H9 (cell line): ENCODE measurements around the gene PTPRC. TPM values are rescaled to one million over a fixed set of nuclear protein-coding genes. Genes with fewer than 3 reads are reported as not detected.

ENCODE experiments used
- DNase-seq: peaks from one replicate; pipeline ENCODE4 v3.0.0-alpha.2; 2017
- H2AFZ ChIP-seq: one replicate; pipeline ENCODE4 v1.6.1; 2013; ENCODE audit warnings: mild to moderate bottlenecking, low read length, control low read depth, moderate library complexity
- H2AK5ac ChIP-seq: 2 replicates; pipeline ENCODE4 v1.6.1; 2013; ENCODE audit warnings: low read length, control low read depth, mixed read lengths; ENCODE audit not compliant: insufficient read length
- H2BK120ac ChIP-seq: one replicate; pipeline ENCODE4 v1.6.1; 2013; ENCODE audit warnings: low read depth, mild to moderate bottlenecking, low read length, control low read depth, inconsistent platforms; ENCODE audit not compliant: poor library complexity, severe bottlenecking
- H2BK12ac ChIP-seq: 2 replicates; pipeline ENCODE4 v1.6.1; 2013; ENCODE audit warnings: low read length, control low read depth, mixed read lengths, low read depth; ENCODE audit not compliant: insufficient read length
- H2BK15ac ChIP-seq: 2 replicates; pipeline ENCODE4 v1.6.1; 2013; ENCODE audit warnings: low read depth, low read length, control low read depth
- H2BK20ac ChIP-seq: one replicate; pipeline ENCODE4 v1.6.1; 2013; ENCODE audit warnings: low read depth, mild to moderate bottlenecking, low read length, control low read depth, inconsistent platforms; ENCODE audit not compliant: poor library complexity, severe bottlenecking
- H2BK5ac ChIP-seq: 2 replicates; pipeline ENCODE4 v1.6.1; 2013; ENCODE audit warnings: low read length, control low read depth, mixed read lengths; ENCODE audit not compliant: insufficient read length
- H3K14ac ChIP-seq: 2 replicates; pipeline ENCODE4 v1.6.1; 2013; ENCODE audit warnings: low read length, control low read depth; ENCODE audit not compliant: insufficient read depth
- H3K18ac ChIP-seq: 2 replicates; pipeline ENCODE4 v1.6.1; 2013; ENCODE audit warnings: low read depth, mild to moderate bottlenecking, mixed read lengths, low read length, control low read depth; ENCODE audit not compliant: insufficient read length
- H3K23ac ChIP-seq: 2 replicates; pipeline ENCODE4 v1.6.1; 2013; ENCODE audit warnings: low read length, control low read depth, mixed read lengths, low read depth; ENCODE audit not compliant: insufficient read length
- H3K23me2 ChIP-seq: 2 replicates; pipeline ENCODE4 v1.6.1; 2013; ENCODE audit warnings: low read depth, mild to moderate bottlenecking, mixed read lengths, low read length, control low read depth; ENCODE audit not compliant: insufficient read length, poor library complexity, severe bottlenecking
- H3K27ac ChIP-seq: 2 replicates; pipeline ENCODE4 v1.5.1; 2013; ENCODE audit warnings: low read length, control low read depth, mixed read lengths, low read depth; ENCODE audit not compliant: insufficient read length
- H3K27me3 ChIP-seq: 2 replicates; pipeline ENCODE4 v1.6.1; 2013; ENCODE audit warnings: low read length, control low read depth, inconsistent platforms; ENCODE audit not compliant: insufficient read depth
- H3K4ac ChIP-seq: 2 replicates; pipeline ENCODE4 v1.6.1; 2013; ENCODE audit warnings: low read depth, mild to moderate bottlenecking, control low read depth, inconsistent platforms, low read length, moderate library complexity
- H3K4me1 ChIP-seq: 2 replicates; pipeline ENCODE4 v1.6.1; 2013; ENCODE audit warnings: low read length, control low read depth, inconsistent platforms; ENCODE audit not compliant: insufficient read depth
- H3K4me2 ChIP-seq: 2 replicates; pipeline ENCODE4 v1.6.1; 2013; ENCODE audit warnings: low read length, control low read depth, mixed read lengths; ENCODE audit not compliant: insufficient read length, insufficient read depth
- H3K56ac ChIP-seq: 2 replicates; pipeline ENCODE4 v1.6.1; 2013; ENCODE audit warnings: low read depth, mild to moderate bottlenecking, mixed read lengths, low read length, control low read depth; ENCODE audit not compliant: insufficient read length
- H3K79me1 ChIP-seq: 2 replicates; pipeline ENCODE4 v1.6.1; 2013; ENCODE audit warnings: low read depth, mild to moderate bottlenecking, moderate library complexity, low read length, control low read depth, inconsistent platforms; ENCODE audit not compliant: insufficient read depth, poor library complexity, severe bottlenecking
- H3K79me2 ChIP-seq: 2 replicates; pipeline ENCODE4 v1.6.1; 2013; ENCODE audit warnings: low read length, control low read depth, inconsistent platforms; ENCODE audit not compliant: insufficient read depth
- H3K9ac ChIP-seq: 2 replicates; pipeline ENCODE4 v1.6.1; 2013; ENCODE audit warnings: low read length, control low read depth, mixed read lengths; ENCODE audit not compliant: insufficient read length; ENCODE audit errors: extremely low read depth
- H3K9me3 ChIP-seq: one replicate; pipeline ENCODE4 v1.6.1; 2013; ENCODE audit warnings: low read depth, low read length, inconsistent platforms; ENCODE audit not compliant: control insufficient read depth
- H3T11ph ChIP-seq: one replicate; pipeline ENCODE4 v1.6.1; 2013; ENCODE audit warnings: mild to moderate bottlenecking, low read length, control low read depth, inconsistent platforms
- H4K20me1 ChIP-seq: one replicate; pipeline ENCODE4 v1.6.1; 2013; ENCODE audit not compliant: control insufficient read depth, insufficient read length, insufficient read depth
- H4K5ac ChIP-seq: 2 replicates; pipeline ENCODE4 v1.6.1; 2013; ENCODE audit warnings: low read depth, mild to moderate bottlenecking, mixed read lengths, low read length, control low read depth; ENCODE audit not compliant: insufficient read length
- H4K8ac ChIP-seq: replicated peaks from 2 replicates; pipeline ENCODE4 v1.6.1; 2013; ENCODE audit warnings: low read length, control low read depth, mixed read lengths, low read depth; ENCODE audit not compliant: insufficient read length
- H4K91ac ChIP-seq: 2 replicates; pipeline ENCODE4 v1.6.1; 2013; ENCODE audit warnings: low read depth, mild to moderate bottlenecking, moderate library complexity, mixed read lengths, low read length, control low read depth; ENCODE audit not compliant: insufficient read length
- H3K27ac Mint-ChIP-seq, 3 experiments: 2 replicates in 2 of 3; 3 replicates in 1 of 3; pipeline ENCODE4 v1.8.0; 2020 to 2021; ENCODE audit warnings: mixed read lengths in 3 of 3, mild to moderate bottlenecking in 1 of 3, moderate library complexity in 1 of 3
- H3K27me3 Mint-ChIP-seq: 2 replicates; pipeline ENCODE4 v1.8.0; 2021; ENCODE audit warnings: low read depth, mild to moderate bottlenecking, moderate library complexity, mixed read lengths
- H3K36me3 Mint-ChIP-seq, 3 experiments: 2 replicates in 2 of 3; 3 replicates in 1 of 3; pipeline ENCODE4 v1.8.0; 2020 to 2021; ENCODE audit warnings: low read depth in 3 of 3, mixed read lengths in 3 of 3; ENCODE audit not compliant: insufficient read depth in 1 of 3
- H3K4me1 Mint-ChIP-seq, 2 experiments: 2 replicates each; pipeline ENCODE4 v1.8.0; 2020; ENCODE audit warnings: mixed read lengths in 2 of 2
- H3K4me3 Mint-ChIP-seq, 2 experiments: 2 replicates in 1 of 2; 3 replicates in 1 of 2; pipeline ENCODE4 v1.8.0; 2020 to 2021; ENCODE audit warnings: mild to moderate bottlenecking in 2 of 2, mixed read lengths in 2 of 2, moderate library complexity in 1 of 2
- H3K9me3 Mint-ChIP-seq, 2 experiments: 2 replicates in 1 of 2; 3 replicates in 1 of 2; pipeline ENCODE4 v1.8.0; 2020; ENCODE audit warnings: mild to moderate bottlenecking in 2 of 2, mixed read lengths in 2 of 2, moderate library complexity in 1 of 2
- WGBS: extraction: QIAGEN DNeasy Blood & Tissue Kit; methylation state at CpG from one replicate; pipeline ENCODE4 v1.1.7; 2013; ENCODE audit warnings: missing lambda C conversion rate, low lambda C conversion rate, mixed read lengths; ENCODE audit not compliant: insufficient read length; ENCODE audit errors: extremely low coverage; 5-methylcytosine and 5-hydroxymethylcytosine counted together
- total RNA-seq: library from RNA; stranded (reverse); gene quantifications from 2 replicates; pipeline ENCODE4 v1.2.1, GENCODE V29; 2021
- TF ChIP-seq, protein P1 (sequence below): fragments of 200-600 bp; sonication (generic); conservative IDR thresholded peaks from 3 replicates; pipeline ENCODE4 v1.8.0; 2021; ENCODE audit warnings: antibody characterized with exemption, mild to moderate bottlenecking

PTPRC gene
- total RNA-seq, 1 experiment from 2014 or later = not detected

DNA sequence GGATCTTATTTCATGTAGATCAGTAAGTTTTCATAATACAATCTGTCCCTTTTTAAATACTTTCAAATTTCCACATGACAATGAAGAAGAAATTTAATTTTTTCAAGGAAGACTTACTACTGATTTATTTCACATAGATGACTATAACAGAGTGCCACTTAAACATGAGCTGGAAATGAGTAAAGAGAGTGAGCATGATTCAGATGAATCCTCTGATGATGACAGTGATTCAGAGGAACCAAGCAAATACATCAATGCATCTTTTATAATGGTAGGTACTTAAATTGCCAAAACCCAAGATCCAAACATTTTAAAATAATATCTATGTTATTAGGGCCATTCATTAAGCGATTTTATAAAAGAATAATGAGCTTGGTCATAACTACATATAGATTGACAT is 110.4 kb downstream of the PTPRC start:
- Histone ChIP-seq H2BK120ac (no peak overlapping the region), H3K18ac (no peak overlapping the region), H3K56ac (no peak overlapping the region), H2AK5ac (no peak overlapping the region), H4K20me1 (no peaks in the 10 kb centered on the region), H3K4me1 (no peaks in the 10 kb centered on the region), H2BK12ac (no peak overlapping the region), H3K9ac (no peak overlapping the region), H2BK5ac (no peak overlapping the region), H3T11ph (no peak overlapping the region), H3K4ac (no peak overlapping the region), H4K5ac (no peak overlapping the region), H3K23ac (no peak overlapping the region), H3K27ac (no peak overlapping the region), H4K91ac (no peak overlapping the region), H3K9me3 (no peaks in the 10 kb centered on the region), H2BK20ac (no peak overlapping the region), H3K27me3 (no peaks in the 10 kb centered on the region), H3K4me2 (no peak overlapping the region), H3K23me2 (no peaks in the 10 kb centered on the region), H3K14ac (no peak overlapping the region), H2BK15ac (no peak overlapping the region), H3K79me1 (no peaks in the 10 kb centered on the region), H4K8ac (no peak overlapping the region), H2AFZ (no peak overlapping the region), H3K79me2 (no peaks in the 10 kb centered on the region)
- Mint-ChIP-seq H3K36me3 (no peaks in the 10 kb centered on the region), H3K4me3 (no peak overlapping the region), H3K27ac (no peak overlapping the region), H3K9me3 (no peaks in the 10 kb centered on the region), H3K4me1 (no peaks in the 10 kb centered on the region), H3K27me3 (no peaks in the 10 kb centered on the region)
- WGBS = no CpG with 5 or more reads among the region's 1 CpG
- TF ChIP-seq, protein P1, sequence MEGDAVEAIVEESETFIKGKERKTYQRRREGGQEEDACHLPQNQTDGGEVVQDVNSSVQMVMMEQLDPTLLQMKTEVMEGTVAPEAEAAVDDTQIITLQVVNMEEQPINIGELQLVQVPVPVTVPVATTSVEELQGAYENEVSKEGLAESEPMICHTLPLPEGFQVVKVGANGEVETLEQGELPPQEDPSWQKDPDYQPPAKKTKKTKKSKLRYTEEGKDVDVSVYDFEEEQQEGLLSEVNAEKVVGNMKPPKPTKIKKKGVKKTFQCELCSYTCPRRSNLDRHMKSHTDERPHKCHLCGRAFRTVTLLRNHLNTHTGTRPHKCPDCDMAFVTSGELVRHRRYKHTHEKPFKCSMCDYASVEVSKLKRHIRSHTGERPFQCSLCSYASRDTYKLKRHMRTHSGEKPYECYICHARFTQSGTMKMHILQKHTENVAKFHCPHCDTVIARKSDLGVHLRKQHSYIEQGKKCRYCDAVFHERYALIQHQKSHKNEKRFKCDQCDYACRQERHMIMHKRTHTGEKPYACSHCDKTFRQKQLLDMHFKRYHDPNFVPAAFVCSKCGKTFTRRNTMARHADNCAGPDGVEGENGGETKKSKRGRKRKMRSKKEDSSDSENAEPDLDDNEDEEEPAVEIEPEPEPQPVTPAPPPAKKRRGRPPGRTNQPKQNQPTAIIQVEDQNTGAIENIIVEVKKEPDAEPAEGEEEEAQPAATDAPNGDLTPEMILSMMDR = no peak
- no peak for DNase-seq
